ENCODE results near the gene KAT2A.
A peak's percentile ranks its signal among the peaks of the same experiment; 100 is the strongest.
"Not testable (repeated sequence)": the region's sequence is repeated elsewhere in the genome, so short reads cannot be mapped to it uniquely, and the experiment has no call there.

Gene KAT2A

GRCh38 chr17:42142371-42142896 is 21.3 kb upstream of the KAT2A start:
- ChIA-PET POLR2A (ENCODE audit: low non-redundant PET) (no interaction called here), CTCF (interaction anchor here (1.0 kb wide), 1 partner anchor 10 kb away, joined by 4 read pairs; no protein-coding TSS in a partner anchor)
- TF ChIP-seq CTCF (conservative IDR thresholded peaks at IDR 0.05; ENCODE audit: low read depth), result no peak
- no peak for DNase-seq (ENCODE audit: low spot score)
- no peak overlapping the region for H3K27ac ChIP-seq

- H3K27ac ChIP-seq, result no peak overlapping the region
- ChIA-PET CTCF (no interaction called here), POLR2A (ENCODE audit: low non-redundant PET) (no interaction called here)
- TF ChIP-seq CTCF (conservative IDR thresholded peaks at IDR 0.05; ENCODE audit: low read depth), result no peak
- no peak for DNase-seq (ENCODE audit: low spot score)
Measured at GRCh38 chr17:42141382-42141781, 20.2 kb upstream of the KAT2A start.

- H3K27ac ChIP-seq; POLR2A ChIA-PET (ENCODE audit: low non-redundant PET); CTCF ChIA-PET; DNase-seq (ENCODE audit: low spot score): not testable (repeated sequence)
Measured at GRCh38 chr17:42140690-42141089, 19.5 kb upstream of the KAT2A start.

- peak overlapping the region; percentile 17; the same call in 1 of the 2 replicates for H3K27ac ChIP-seq
- ChIA-PET CTCF (no interaction called here), POLR2A (ENCODE audit: low non-redundant PET) (no interaction called here)
- TF ChIP-seq CTCF (conservative IDR thresholded peaks at IDR 0.05; ENCODE audit: low read depth), result no peak
- DNase-seq (ENCODE audit: low spot score), result no peak
Measured at GRCh38 chr17:42138749-42139492, 17.8 kb upstream of the KAT2A start.

GRCh38 chr17:42136654-42137051 is 15.5 kb upstream of the KAT2A start:
- POLR2A ChIA-PET (ENCODE audit: low non-redundant PET), result no interaction called here
- no peak for TF ChIP-seq CTCF (conservative IDR thresholded peaks at IDR 0.05; ENCODE audit: low read depth)
- peak overlapping the region; percentile 67; the same call in 1 of the 2 replicates for H3K27ac ChIP-seq

GRCh38 chr17:42135664-42136653 is 14.8 kb upstream of the KAT2A start:
- POLR2A ChIA-PET (ENCODE audit: low non-redundant PET), result no interaction called here
- no peak for TF ChIP-seq CTCF (conservative IDR thresholded peaks at IDR 0.05; ENCODE audit: low read depth)
- H3K27ac ChIP-seq, result peak overlapping the region; percentile 67
- CTCF ChIA-PET, result interaction anchor here (0.5 kb wide), 1 partner anchor 45 kb away, joined by 4 read pairs; no protein-coding TSS in a partner anchor
- peak; percentile 65 for DNase-seq (ENCODE audit: low spot score)

More at GRCh38 chr17:42136654-42137051, 15.5 kb upstream of the KAT2A start:
- CTCF ChIA-PET, result interaction anchor here (0.5 kb wide), 1 partner anchor 45 kb away, joined by 4 read pairs; no protein-coding TSS in a partner anchor
- no peak for DNase-seq (ENCODE audit: low spot score)

Data from RWPE1 (cell line).